ENCODE data around the gene MPC2. TPM values are rescaled to one million over a fixed set of nuclear protein-coding genes. Genes with fewer than 3 reads are reported as not detected.

The MPC2 gene
- total RNA-seq, 1 experiment from 2014 or later = 32.9 TPM

DNA sequence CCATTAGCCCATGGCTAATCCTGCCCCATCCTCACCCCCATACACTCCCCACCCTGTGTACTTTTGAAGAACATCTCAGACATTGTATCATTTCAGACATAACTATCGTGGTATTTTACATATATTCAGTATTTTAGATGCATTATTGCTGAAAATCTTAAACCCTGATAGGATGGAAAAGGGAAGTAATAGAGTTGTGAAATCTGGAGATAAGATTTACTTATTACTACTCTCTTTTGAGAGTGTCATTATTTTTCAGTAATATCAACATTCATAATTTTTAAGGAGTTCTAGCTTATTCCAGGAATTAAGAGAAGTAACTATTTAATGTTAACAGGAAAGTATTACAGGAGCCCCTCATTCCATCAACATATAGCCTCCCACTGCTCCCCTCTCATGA, 57.4 kb downstream of the MPC2 start:
- no peaks in the 10 kb centered on the region for H4K20me1 ChIP-seq (ENCODE audit: control insufficient read depth, insufficient read depth, insufficient read length)
- no peak overlapping the region for H3K18ac ChIP-seq (ENCODE audit: insufficient read length, low read depth, low read length)
- no peaks in the 10 kb centered on the region for H3K9me3 ChIP-seq (ENCODE audit: control insufficient read depth, low read depth, low read length)
- H3K23me2 ChIP-seq (ENCODE audit: insufficient read length, low read depth, low read length, poor library complexity, severe bottlenecking) = no peaks in the 10 kb centered on the region
- no peak overlapping the region for H3K23ac ChIP-seq (ENCODE audit: insufficient read length, low read depth, low read length)
- H3K14ac ChIP-seq (ENCODE audit: insufficient read depth, low read length) = no peak overlapping the region
- no peak overlapping the region for H4K5ac ChIP-seq (ENCODE audit: insufficient read length, low read depth, low read length)
- H2BK120ac ChIP-seq (ENCODE audit: low read depth, low read length, poor library complexity, severe bottlenecking) = no peak overlapping the region
- no peaks in the 10 kb centered on the region for H3K27me3 ChIP-seq (ENCODE audit: insufficient read depth, low read length)
- no peak overlapping the region for H2AK5ac ChIP-seq (ENCODE audit: insufficient read length, low read length)
- H3K56ac ChIP-seq (ENCODE audit: insufficient read length, low read depth, low read length) = no peak overlapping the region
- no peak overlapping the region for H3K4ac ChIP-seq (ENCODE audit: low read depth, low read length)
- H3K4me3 Mint-ChIP-seq = no peak overlapping the region
- TF ChIP-seq, protein P1, sequence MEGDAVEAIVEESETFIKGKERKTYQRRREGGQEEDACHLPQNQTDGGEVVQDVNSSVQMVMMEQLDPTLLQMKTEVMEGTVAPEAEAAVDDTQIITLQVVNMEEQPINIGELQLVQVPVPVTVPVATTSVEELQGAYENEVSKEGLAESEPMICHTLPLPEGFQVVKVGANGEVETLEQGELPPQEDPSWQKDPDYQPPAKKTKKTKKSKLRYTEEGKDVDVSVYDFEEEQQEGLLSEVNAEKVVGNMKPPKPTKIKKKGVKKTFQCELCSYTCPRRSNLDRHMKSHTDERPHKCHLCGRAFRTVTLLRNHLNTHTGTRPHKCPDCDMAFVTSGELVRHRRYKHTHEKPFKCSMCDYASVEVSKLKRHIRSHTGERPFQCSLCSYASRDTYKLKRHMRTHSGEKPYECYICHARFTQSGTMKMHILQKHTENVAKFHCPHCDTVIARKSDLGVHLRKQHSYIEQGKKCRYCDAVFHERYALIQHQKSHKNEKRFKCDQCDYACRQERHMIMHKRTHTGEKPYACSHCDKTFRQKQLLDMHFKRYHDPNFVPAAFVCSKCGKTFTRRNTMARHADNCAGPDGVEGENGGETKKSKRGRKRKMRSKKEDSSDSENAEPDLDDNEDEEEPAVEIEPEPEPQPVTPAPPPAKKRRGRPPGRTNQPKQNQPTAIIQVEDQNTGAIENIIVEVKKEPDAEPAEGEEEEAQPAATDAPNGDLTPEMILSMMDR (conservative IDR thresholded peaks at IDR 0.05) = no peak
- no peaks in the 10 kb centered on the region for H3K9me3 Mint-ChIP-seq
- H2BK20ac ChIP-seq (ENCODE audit: low read depth, low read length, poor library complexity, severe bottlenecking) = no peak overlapping the region
- H3K27ac ChIP-seq (ENCODE audit: insufficient read length, low read depth, low read length) = no peak overlapping the region
- 0 out of 2 replicates have a peak, but pooled peaks cover 3% of the 10 kb centered on the region for H3K4me1 ChIP-seq (ENCODE audit: insufficient read depth, low read length)
- no peak overlapping the region for H3K4me2 ChIP-seq (ENCODE audit: insufficient read depth, insufficient read length, low read length)
- H4K8ac ChIP-seq (replicated peaks; ENCODE audit: insufficient read length, low read depth, low read length) = no peak overlapping the region
- H2BK12ac ChIP-seq (ENCODE audit: insufficient read length, low read depth, low read length) = no peak overlapping the region
- no peaks in the 10 kb centered on the region for H3K36me3 Mint-ChIP-seq (ENCODE audit: insufficient read depth in 1 of 3, low read depth in 3 of 3)
- no peaks in the 10 kb centered on the region for H3K79me2 ChIP-seq (ENCODE audit: insufficient read depth, low read length)
- no peak overlapping the region for H2BK15ac ChIP-seq (ENCODE audit: low read depth, low read length)
- WGBS (ENCODE audit: extremely low coverage, insufficient read length, low lambda C conversion rate) = no CpG with 5 or more reads among the region's 1 CpG
- H3K9ac ChIP-seq (ENCODE audit: extremely low read depth, insufficient read length, low read length) = no peak overlapping the region
- no peak overlapping the region for H2AFZ ChIP-seq (ENCODE audit: low read length)
- H3K79me1 ChIP-seq (ENCODE audit: insufficient read depth, low read depth, low read length, poor library complexity, severe bottlenecking) = no peaks in the 10 kb centered on the region
- H4K91ac ChIP-seq (ENCODE audit: insufficient read length, low read depth, low read length) = no peak overlapping the region
- H3T11ph ChIP-seq (ENCODE audit: low read length) = no peak overlapping the region
- no peaks in the 10 kb centered on the region for H3K27me3 Mint-ChIP-seq (ENCODE audit: low read depth)
- no peak overlapping the region for H3K27ac Mint-ChIP-seq
- no peak overlapping the region for H2BK5ac ChIP-seq (ENCODE audit: insufficient read length, low read length)
- H3K4me1 Mint-ChIP-seq = peaks cover 10% of the 10 kb centered on the region in 2 experiments
- DNase-seq = no peak

Measured in H9 (cell line).